ENCODE results near the gene FOXRED1.
A peak's percentile ranks its signal among the peaks of the same experiment; 100 is the strongest.

FOXRED1 gene

GRCh38 chr11:126268708-126269579 is at the start of gene FOXRED1, which contains the start of gene SRPRA:
Gene FOXRED1 (plus strand): TSS chr11:126269154. CDS start chr11:126269207, 53 bp downstream.
Gene SRPRA (minus strand): TSS chr11:126268895. CDS start chr11:126268804, 91 bp downstream.
- Histone ChIP-seq H3K4me3 (ENCODE audit: low read depth in 1 of 2, low read length in 2 of 2) (peak within 1 kb of the TSS; percentile 59 to 98), H3K4me1 (ENCODE audit: insufficient read depth, low read length) (peaks cover 18% of the 10 kb centered on the region), H3K9me3 (ENCODE audit: low read length) (no peaks in the 10 kb centered on the region), H3K27ac (ENCODE audit: low read depth, low read length) (peak within 1 kb of the TSS; percentile 90), H3K36me3 (ENCODE audit: insufficient read depth, low read length) (peaks cover 49% of the 10 kb centered on the region), H3K9ac (ENCODE audit: low read length) (peak within 1 kb of the TSS; percentile 93), H3K27me3 (ENCODE audit: control insufficient read depth in 1 of 2, insufficient read depth in 2 of 2, low read length in 2 of 2) (no peaks in the 10 kb centered on the region)

GRCh38 chr11:126219547-126219946 is 49.4 kb upstream of the FOXRED1 start:
- H3K27ac ChIP-seq (ENCODE audit: low read depth, low read length): no peak overlapping the region
- H3K4me1 ChIP-seq (ENCODE audit: insufficient read depth, low read length): no peaks in the 10 kb centered on the region
- no peaks in the 10 kb centered on the region for H3K27me3 ChIP-seq (ENCODE audit: control insufficient read depth in 1 of 2, insufficient read depth in 2 of 2, low read length in 2 of 2)
- H3K36me3 ChIP-seq (ENCODE audit: insufficient read depth, low read length): no peaks in the 10 kb centered on the region
- H3K4me3 ChIP-seq (ENCODE audit: low read depth in 1 of 2, low read length in 2 of 2): no peak overlapping the region
- no peaks in the 10 kb centered on the region for H3K9me3 ChIP-seq (ENCODE audit: low read length)
- H3K9ac ChIP-seq (ENCODE audit: low read length): no peak overlapping the region

- Histone ChIP-seq H3K9me3 (ENCODE audit: low read length) (no peaks in the 10 kb centered on the region), H3K4me3 (ENCODE audit: low read depth in 1 of 2, low read length in 2 of 2) (no peak overlapping the region), H3K4me1 (ENCODE audit: insufficient read depth, low read length) (no peaks in the 10 kb centered on the region), H3K36me3 (ENCODE audit: insufficient read depth, low read length) (no peaks in the 10 kb centered on the region), H3K27me3 (ENCODE audit: control insufficient read depth in 1 of 2, insufficient read depth in 2 of 2, low read length in 2 of 2) (no peaks in the 10 kb centered on the region), H3K9ac (ENCODE audit: low read length) (no peak overlapping the region), H3K27ac (ENCODE audit: low read depth, low read length) (no peak overlapping the region)
Observed at GRCh38 chr11:126224647-126225294, 44.2 kb upstream of the FOXRED1 start.

GRCh38 chr11:126225295-126225665 is 43.7 kb upstream of the FOXRED1 start:
- Histone ChIP-seq H3K27me3 (ENCODE audit: control insufficient read depth in 1 of 2, insufficient read depth in 2 of 2, low read length in 2 of 2) (no peaks in the 10 kb centered on the region), H3K9me3 (ENCODE audit: low read length) (no peaks in the 10 kb centered on the region), H3K9ac (ENCODE audit: low read length) (no peak overlapping the region), H3K27ac (ENCODE audit: low read depth, low read length) (no peak overlapping the region), H3K36me3 (ENCODE audit: insufficient read depth, low read length) (no peaks in the 10 kb centered on the region), H3K4me3 (ENCODE audit: low read depth in 1 of 2, low read length in 2 of 2) (no peak overlapping the region), H3K4me1 (ENCODE audit: insufficient read depth, low read length) (no peaks in the 10 kb centered on the region)

GRCh38 chr11:126226334-126227084 is 42.4 kb upstream of the FOXRED1 start:
- Histone ChIP-seq H3K36me3 (ENCODE audit: insufficient read depth, low read length) (no peaks in the 10 kb centered on the region), H3K27ac (ENCODE audit: low read depth, low read length) (no peak overlapping the region), H3K9ac (ENCODE audit: low read length) (no peak overlapping the region), H3K9me3 (ENCODE audit: low read length) (no peaks in the 10 kb centered on the region), H3K4me3 (ENCODE audit: low read depth in 1 of 2, low read length in 2 of 2) (no peak overlapping the region), H3K27me3 (ENCODE audit: control insufficient read depth in 1 of 2, insufficient read depth in 2 of 2, low read length in 2 of 2) (no peaks in the 10 kb centered on the region), H3K4me1 (ENCODE audit: insufficient read depth, low read length) (no peaks in the 10 kb centered on the region)

GRCh38 chr11:126229858-126230540 is 39.0 kb upstream of the FOXRED1 start:
- H3K27me3 ChIP-seq (ENCODE audit: control insufficient read depth in 1 of 2, insufficient read depth in 2 of 2, low read length in 2 of 2): no peaks in the 10 kb centered on the region
- no peak overlapping the region for H3K9ac ChIP-seq (ENCODE audit: low read length)
- no peaks in the 10 kb centered on the region for H3K4me1 ChIP-seq (ENCODE audit: insufficient read depth, low read length)
- no peak overlapping the region for H3K4me3 ChIP-seq (ENCODE audit: low read depth in 1 of 2, low read length in 2 of 2)
- no peaks in the 10 kb centered on the region for H3K9me3 ChIP-seq (ENCODE audit: low read length)
- no peaks in the 10 kb centered on the region for H3K36me3 ChIP-seq (ENCODE audit: insufficient read depth, low read length)
- H3K27ac ChIP-seq (ENCODE audit: low read depth, low read length): no peak overlapping the region

GRCh38 chr11:126231725-126232459 is 37.1 kb upstream of the FOXRED1 start:
- Histone ChIP-seq H3K4me1 (ENCODE audit: insufficient read depth, low read length) (no peaks in the 10 kb centered on the region), H3K4me3 (ENCODE audit: low read depth in 1 of 2, low read length in 2 of 2) (no peak overlapping the region), H3K27me3 (ENCODE audit: control insufficient read depth in 1 of 2, insufficient read depth in 2 of 2, low read length in 2 of 2) (no peaks in the 10 kb centered on the region), H3K36me3 (ENCODE audit: insufficient read depth, low read length) (no peaks in the 10 kb centered on the region), H3K27ac (ENCODE audit: low read depth, low read length) (no peak overlapping the region), H3K9ac (ENCODE audit: low read length) (no peak overlapping the region), H3K9me3 (ENCODE audit: low read length) (no peaks in the 10 kb centered on the region)

GRCh38 chr11:126232683-126233082 is 36.3 kb upstream of the FOXRED1 start:
- no peaks in the 10 kb centered on the region for H3K27me3 ChIP-seq (ENCODE audit: control insufficient read depth in 1 of 2, insufficient read depth in 2 of 2, low read length in 2 of 2)
- H3K9me3 ChIP-seq (ENCODE audit: low read length): no peaks in the 10 kb centered on the region
- H3K9ac ChIP-seq (ENCODE audit: low read length): no peak overlapping the region
- no peaks in the 10 kb centered on the region for H3K4me1 ChIP-seq (ENCODE audit: insufficient read depth, low read length)
- H3K27ac ChIP-seq (ENCODE audit: low read depth, low read length): no peak overlapping the region
- no peaks in the 10 kb centered on the region for H3K36me3 ChIP-seq (ENCODE audit: insufficient read depth, low read length)
- H3K4me3 ChIP-seq (ENCODE audit: low read depth in 1 of 2, low read length in 2 of 2): no peak overlapping the region

- no peaks in the 10 kb centered on the region for H3K4me1 ChIP-seq (ENCODE audit: insufficient read depth, low read length)
- H3K9ac ChIP-seq (ENCODE audit: low read length): no peak overlapping the region
- no peaks in the 10 kb centered on the region for H3K27me3 ChIP-seq (ENCODE audit: control insufficient read depth in 1 of 2, insufficient read depth in 2 of 2, low read length in 2 of 2)
- H3K27ac ChIP-seq (ENCODE audit: low read depth, low read length): no peak overlapping the region
- peaks cover 5% of the 10 kb centered on the region for H3K36me3 ChIP-seq (ENCODE audit: insufficient read depth, low read length)
- no peaks in the 10 kb centered on the region for H3K9me3 ChIP-seq (ENCODE audit: low read length)
- H3K4me3 ChIP-seq (ENCODE audit: low read depth in 1 of 2, low read length in 2 of 2): no peak overlapping the region
Observed at GRCh38 chr11:126233391-126233790, 35.6 kb upstream of the FOXRED1 start.

- Histone ChIP-seq H3K36me3 (ENCODE audit: insufficient read depth, low read length) (peaks cover 11% of the 10 kb centered on the region), H3K4me3 (ENCODE audit: low read depth in 1 of 2, low read length in 2 of 2) (no peak overlapping the region), H3K9ac (ENCODE audit: low read length) (no peak overlapping the region), H3K9me3 (ENCODE audit: low read length) (no peaks in the 10 kb centered on the region), H3K27me3 (ENCODE audit: control insufficient read depth in 1 of 2, insufficient read depth in 2 of 2, low read length in 2 of 2) (no peaks in the 10 kb centered on the region), H3K27ac (ENCODE audit: low read depth, low read length) (no peak overlapping the region), H3K4me1 (ENCODE audit: insufficient read depth, low read length) (no peaks in the 10 kb centered on the region)
Observed at GRCh38 chr11:126246636-126247035, 22.3 kb upstream of the FOXRED1 start.

Data from muscle layer of colon (tissue), 2 donors.